ENCODE results near the gene RFX1. TPM values are rescaled to one million over a fixed set of nuclear protein-coding genes. Genes with fewer than 3 reads are reported as not detected.

Gene RFX1
- total RNA-seq, 6 experiments from 2014 or later: 2.5 to 9.3 (median 5.7) TPM

DNA sequence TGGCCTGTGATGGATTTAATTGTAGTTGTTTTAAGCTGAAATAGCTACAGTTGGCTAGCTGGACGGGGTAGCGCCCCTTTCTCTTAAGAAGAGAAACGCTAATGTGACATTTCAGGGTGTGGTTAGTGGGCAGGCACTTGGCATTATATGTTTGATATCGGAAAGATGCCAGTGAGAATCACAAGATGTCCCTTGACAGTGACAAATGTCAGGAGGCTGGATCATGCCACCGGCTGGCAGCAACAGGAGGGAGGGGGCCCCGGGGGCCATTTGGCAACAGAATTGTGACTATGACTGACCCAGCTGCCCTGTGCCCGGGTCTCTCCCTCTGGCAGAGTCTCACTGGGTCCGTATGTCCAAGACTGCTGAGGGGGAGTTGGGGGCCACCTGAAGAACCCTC is 49.1 kb downstream of the RFX1 start:
- Histone ChIP-seq H3K36me3 (peaks cover 0 to 28% (median 9%) of the 10 kb centered on the region in 4 donors), H3K27me3 (no peaks in the 10 kb centered on the region), H3K4me1 (peaks cover 0 to 8% (median 3%) of the 10 kb centered on the region in 4 donors), H3K27ac (no peak overlapping the region), H3K4me3 (no peak overlapping the region), H3K9me3 (no peaks in the 10 kb centered on the region)
- TF ChIP-seq, protein P1, sequence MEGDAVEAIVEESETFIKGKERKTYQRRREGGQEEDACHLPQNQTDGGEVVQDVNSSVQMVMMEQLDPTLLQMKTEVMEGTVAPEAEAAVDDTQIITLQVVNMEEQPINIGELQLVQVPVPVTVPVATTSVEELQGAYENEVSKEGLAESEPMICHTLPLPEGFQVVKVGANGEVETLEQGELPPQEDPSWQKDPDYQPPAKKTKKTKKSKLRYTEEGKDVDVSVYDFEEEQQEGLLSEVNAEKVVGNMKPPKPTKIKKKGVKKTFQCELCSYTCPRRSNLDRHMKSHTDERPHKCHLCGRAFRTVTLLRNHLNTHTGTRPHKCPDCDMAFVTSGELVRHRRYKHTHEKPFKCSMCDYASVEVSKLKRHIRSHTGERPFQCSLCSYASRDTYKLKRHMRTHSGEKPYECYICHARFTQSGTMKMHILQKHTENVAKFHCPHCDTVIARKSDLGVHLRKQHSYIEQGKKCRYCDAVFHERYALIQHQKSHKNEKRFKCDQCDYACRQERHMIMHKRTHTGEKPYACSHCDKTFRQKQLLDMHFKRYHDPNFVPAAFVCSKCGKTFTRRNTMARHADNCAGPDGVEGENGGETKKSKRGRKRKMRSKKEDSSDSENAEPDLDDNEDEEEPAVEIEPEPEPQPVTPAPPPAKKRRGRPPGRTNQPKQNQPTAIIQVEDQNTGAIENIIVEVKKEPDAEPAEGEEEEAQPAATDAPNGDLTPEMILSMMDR (IDR thresholded peaks at IDR 0.05): no peak
- TF ChIP-seq POLR2A (IDR thresholded peaks at IDR 0.05): no peak
- WGBS (ENCODE audit: insufficient coverage, low coverage, low lambda C conversion rate, missing lambda C conversion rate): 90% methylated on average over 2 of the region's 8 CpGs
- no peak for ATAC-seq
- no peak for DNase-seq
- intact Hi-C loops (cut with DNase I): no loop called here

DNA sequence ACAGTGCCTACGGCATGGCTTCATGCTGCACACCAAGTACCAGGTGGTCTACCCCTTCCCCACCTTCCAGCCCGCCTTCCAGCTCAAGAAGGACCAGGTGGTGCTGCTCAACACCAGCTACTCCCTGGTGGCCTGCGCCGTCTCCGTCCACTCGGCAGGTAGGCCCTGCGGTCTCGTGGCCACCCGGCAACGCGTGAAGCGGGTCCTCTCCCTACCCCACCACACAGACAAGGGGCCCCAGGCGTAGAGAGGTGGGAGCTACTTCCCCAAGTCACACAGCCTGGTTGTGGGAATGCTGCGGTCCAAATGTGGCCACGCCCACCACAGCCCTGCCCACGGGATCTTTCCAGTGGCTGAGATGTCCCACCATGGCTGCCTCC is 49.8 kb downstream of the RFX1 start:
- no CpG with 5 or more reads among the region's 16 CpGs for WGBS (ENCODE audit: insufficient coverage, low coverage, low lambda C conversion rate, missing lambda C conversion rate)
- Histone ChIP-seq H3K27ac (no peak overlapping the region), H3K4me1 (peaks cover 0 to 12% (median 3%) of the 10 kb centered on the region in 4 donors), H3K36me3 (peaks cover 0 to 22% (median 9%) of the 10 kb centered on the region in 4 donors), H3K27me3 (no peaks in the 10 kb centered on the region), H3K4me3 (no peak overlapping the region), H3K9me3 (no peaks in the 10 kb centered on the region)
- intact Hi-C loops (cut with DNase I): no loop called here
- no peak for TF ChIP-seq POLR2A (IDR thresholded peaks at IDR 0.05)
- TF ChIP-seq, protein P1 (IDR thresholded peaks at IDR 0.05): no peak
- DNase-seq: peak in 1 of 3 donors; percentile 50
- no peak for ATAC-seq

DNA sequence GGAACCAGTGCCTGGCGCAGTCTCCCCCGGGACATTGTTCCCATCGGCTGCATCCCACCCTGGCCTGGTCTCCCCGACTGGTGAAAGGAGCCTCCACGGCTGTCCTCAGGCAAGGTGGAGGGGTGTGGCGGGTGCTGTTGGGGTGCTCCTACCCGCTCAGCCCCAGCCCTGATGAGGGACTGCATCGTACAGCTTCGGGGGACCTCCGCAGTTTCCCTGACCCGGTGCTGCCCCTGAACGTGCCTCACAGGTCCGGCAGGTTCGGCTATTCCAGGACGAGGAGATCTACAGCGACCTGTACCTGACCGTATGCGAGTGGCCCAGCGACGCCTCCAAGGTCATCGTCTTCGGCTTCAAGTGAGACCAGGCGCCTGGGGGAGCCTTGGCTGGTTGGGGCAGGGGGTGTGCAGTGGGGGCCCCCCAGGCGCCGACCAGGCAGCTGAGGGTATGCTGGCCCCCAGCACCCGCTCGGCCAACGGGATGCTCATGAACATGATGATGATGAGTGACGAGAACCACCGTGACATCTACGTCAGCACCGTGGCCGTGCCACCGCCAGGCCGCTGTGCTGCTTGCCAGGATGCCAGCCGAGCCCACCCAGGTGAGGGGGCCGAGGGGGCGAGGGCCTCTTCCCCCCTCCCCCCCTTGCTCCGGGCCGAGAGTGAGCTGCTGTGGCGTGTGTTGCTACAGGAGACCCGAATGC is 50.3 kb downstream of the RFX1 start:
- ATAC-seq (no peak), DNase-seq (no peak)
- no peaks in the 10 kb centered on the region for H3K9me3 ChIP-seq
- no peaks in the 10 kb centered on the region for H3K27me3 ChIP-seq
- H3K36me3 ChIP-seq: peaks cover 0 to 17% (median 7%) of the 10 kb centered on the region in 4 donors
- WGBS (ENCODE audit: insufficient coverage, low coverage, low lambda C conversion rate, missing lambda C conversion rate): no CpG with 5 or more reads among the region's 42 CpGs
- H3K27ac ChIP-seq: no peak overlapping the region
- intact Hi-C loops (cut with DNase I): no loop called here
- peaks cover 0 to 12% (median 3%) of the 10 kb centered on the region in 4 donors for H3K4me1 ChIP-seq
- TF ChIP-seq, protein P1 (IDR thresholded peaks at IDR 0.05): no peak
- no peak for TF ChIP-seq POLR2A (IDR thresholded peaks at IDR 0.05)
- no peak overlapping the region for H3K4me3 ChIP-seq

DNA sequence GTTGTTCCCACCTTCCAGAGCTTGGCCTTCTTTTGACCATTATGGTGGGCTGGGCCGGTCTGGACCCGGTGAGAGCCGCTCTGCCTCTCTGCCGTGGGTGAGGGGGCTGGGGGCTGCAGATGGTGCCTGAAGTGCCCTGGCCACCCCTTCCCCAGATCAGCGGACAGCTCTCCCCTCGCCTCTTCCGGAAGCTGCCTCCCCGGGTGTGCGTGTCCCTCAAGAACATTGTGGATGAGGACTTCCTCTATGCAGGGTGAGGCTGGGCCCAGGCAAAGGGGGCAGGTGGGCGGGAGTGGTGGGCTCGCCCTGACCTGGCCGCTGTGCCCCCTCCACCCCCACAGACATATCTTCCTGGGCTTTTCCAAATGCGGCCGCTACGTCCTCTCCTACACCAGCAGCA is 51.9 kb downstream of the RFX1 start:
- ATAC-seq (no peak), DNase-seq (no peak)
- peaks cover 0 to 12% (median 3%) of the 10 kb centered on the region in 4 donors for H3K4me1 ChIP-seq
- peaks cover 0 to 15% (median 6%) of the 10 kb centered on the region in 4 donors for H3K36me3 ChIP-seq
- no peak overlapping the region for H3K4me3 ChIP-seq
- H3K9me3 ChIP-seq: no peaks in the 10 kb centered on the region
- TF ChIP-seq POLR2A (IDR thresholded peaks at IDR 0.05): no peak
- TF ChIP-seq, protein P1 (IDR thresholded peaks at IDR 0.05): no peak
- no peaks in the 10 kb centered on the region for H3K27me3 ChIP-seq
- no CpG with 5 or more reads among the region's 15 CpGs for WGBS (ENCODE audit: insufficient coverage, low coverage, low lambda C conversion rate, missing lambda C conversion rate)
- H3K27ac ChIP-seq: no peak overlapping the region
- intact Hi-C loops (cut with DNase I): no loop called here
